Osteoblast (primary cell): ENCODE data around the gene TEPSIN. TPM values are rescaled to one million over a fixed set of nuclear protein-coding genes. Genes with fewer than 3 reads are reported as not detected.
A peak's percentile ranks its signal among the peaks of the same experiment; 100 is the strongest.

ENCODE experiments used
- DNase-seq: peaks from one replicate; pipeline ENCODE4 v3.0.0; 2011; ENCODE audit warnings: low spot score, mixed read lengths; ENCODE audit not compliant: insufficient read length; ENCODE audit errors: missing footprints
- H2AFZ ChIP-seq: 2 replicates; pipeline ENCODE4 v1.6.0; 2011; ENCODE audit warnings: mild to moderate bottlenecking, low read length
- H3K27ac ChIP-seq: 2 replicates; pipeline ENCODE4 v1.5.1; 2011; ENCODE audit warnings: mild to moderate bottlenecking, low read depth, low read length, moderate library complexity
- H3K27me3 ChIP-seq: 2 replicates; pipeline ENCODE4 v1.6.0; 2012; ENCODE audit warnings: mild to moderate bottlenecking, control low read depth, inconsistent platforms, low read length, moderate library complexity; ENCODE audit not compliant: insufficient read depth
- H3K36me3 ChIP-seq: 2 replicates; pipeline ENCODE4 v1.5.1; 2011; ENCODE audit warnings: mild to moderate bottlenecking, low read length, control low read depth, moderate library complexity; ENCODE audit not compliant: insufficient read depth
- H3K4me1 ChIP-seq: 2 replicates; pipeline ENCODE4 v1.5.1; 2011; ENCODE audit warnings: mild to moderate bottlenecking, low read length, control low read depth, moderate library complexity; ENCODE audit not compliant: insufficient read depth
- H3K4me2 ChIP-seq: 2 replicates; pipeline ENCODE4 v1.6.0; 2011; ENCODE audit warnings: mild to moderate bottlenecking, low read length; ENCODE audit not compliant: insufficient read depth
- H3K4me3 ChIP-seq: fragments of 200-600 bp; sonication (generic); 3 replicates; pipeline ENCODE4 v1.5.1; 2012; ENCODE audit warnings: mild to moderate bottlenecking, low read length, inconsistent platforms; ENCODE audit not compliant: insufficient read depth
- H3K79me2 ChIP-seq: 2 replicates; pipeline ENCODE4 v1.6.0; 2012; ENCODE audit warnings: mild to moderate bottlenecking, low read length, control low read depth, inconsistent platforms; ENCODE audit not compliant: insufficient read depth
- H3K9me3 ChIP-seq: 2 replicates; pipeline ENCODE4 v1.5.1; 2011; ENCODE audit warnings: low read depth, low read length, control low read depth
- H4K20me1 ChIP-seq: 2 replicates; pipeline ENCODE4 v1.6.0; 2012; ENCODE audit warnings: mild to moderate bottlenecking, low read length, control low read depth; ENCODE audit not compliant: insufficient read depth
- CTCF ChIP-seq: IDR thresholded peaks from 2 replicates; pipeline ENCODE4 v1.5.1; 2011; ENCODE audit warnings: mild to moderate bottlenecking, low read depth, low read length, moderate library complexity; ENCODE audit errors: extremely low read depth
- total RNA-seq: library from RNA; depleted of rRNA; stranded (reverse); fragments of >200 nt; gene quantifications from 2 replicates; pipeline ENCODE4 v1.2.3, GENCODE V29; 2012

The TEPSIN gene
- total RNA-seq, 1 donor = 16.6 TPM

DNA sequence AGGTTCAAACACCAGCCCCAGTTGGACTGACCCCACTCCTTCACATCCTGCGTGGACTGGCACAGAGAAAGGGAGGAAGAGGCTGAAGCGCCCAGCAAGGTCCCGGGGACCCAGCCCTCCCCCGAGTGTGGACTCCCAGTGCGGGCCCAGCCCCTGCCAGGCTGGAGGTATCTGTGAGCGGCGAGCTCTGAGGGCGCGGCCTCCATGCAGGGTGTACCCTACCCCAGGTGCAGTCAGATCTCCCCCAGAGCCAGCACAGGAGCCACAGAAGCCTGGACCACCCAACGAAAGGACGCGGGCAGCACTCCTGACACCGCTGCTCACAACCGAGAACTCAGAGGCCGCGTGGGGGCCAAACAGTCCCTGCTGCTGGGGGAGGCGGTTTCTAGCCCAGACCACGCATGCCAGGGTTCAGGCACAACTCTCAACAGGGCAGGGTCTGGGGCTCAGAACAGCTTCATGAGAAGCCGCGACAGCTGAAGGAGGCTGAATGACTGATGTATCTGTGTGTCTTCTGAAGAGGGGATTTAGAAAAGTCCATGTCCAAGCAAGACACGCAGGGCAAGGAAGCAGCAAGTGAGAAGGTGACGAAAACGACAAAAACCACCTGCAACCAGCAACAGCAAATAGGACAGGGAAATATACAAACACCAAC, 47.8 kb upstream of the TEPSIN start:
- H2AFZ ChIP-seq = no peak overlapping the region
- H3K27me3 ChIP-seq = no peaks in the 10 kb centered on the region

GRCh38 chr17:81285894-81286293, 47.0 kb upstream of the TEPSIN start:
- peak overlapping the region; percentile 89 for H3K4me2 ChIP-seq

More for the DNA sequence above, 47.8 kb upstream of the TEPSIN start:
- no peak for TF ChIP-seq CTCF
- DNase-seq = no peak
- peaks cover 3% of the 10 kb centered on the region for H4K20me1 ChIP-seq
- no peak overlapping the region for H3K27ac ChIP-seq
- H3K4me1 ChIP-seq = peaks cover 12% of the 10 kb centered on the region
- H3K4me2 ChIP-seq = no peak overlapping the region
- no peaks in the 10 kb centered on the region for H3K9me3 ChIP-seq
- peaks cover 73% of the 10 kb centered on the region for H3K79me2 ChIP-seq
- H3K36me3 ChIP-seq = peaks cover 9% of the 10 kb centered on the region
- no peak overlapping the region for H3K4me3 ChIP-seq

DNA sequence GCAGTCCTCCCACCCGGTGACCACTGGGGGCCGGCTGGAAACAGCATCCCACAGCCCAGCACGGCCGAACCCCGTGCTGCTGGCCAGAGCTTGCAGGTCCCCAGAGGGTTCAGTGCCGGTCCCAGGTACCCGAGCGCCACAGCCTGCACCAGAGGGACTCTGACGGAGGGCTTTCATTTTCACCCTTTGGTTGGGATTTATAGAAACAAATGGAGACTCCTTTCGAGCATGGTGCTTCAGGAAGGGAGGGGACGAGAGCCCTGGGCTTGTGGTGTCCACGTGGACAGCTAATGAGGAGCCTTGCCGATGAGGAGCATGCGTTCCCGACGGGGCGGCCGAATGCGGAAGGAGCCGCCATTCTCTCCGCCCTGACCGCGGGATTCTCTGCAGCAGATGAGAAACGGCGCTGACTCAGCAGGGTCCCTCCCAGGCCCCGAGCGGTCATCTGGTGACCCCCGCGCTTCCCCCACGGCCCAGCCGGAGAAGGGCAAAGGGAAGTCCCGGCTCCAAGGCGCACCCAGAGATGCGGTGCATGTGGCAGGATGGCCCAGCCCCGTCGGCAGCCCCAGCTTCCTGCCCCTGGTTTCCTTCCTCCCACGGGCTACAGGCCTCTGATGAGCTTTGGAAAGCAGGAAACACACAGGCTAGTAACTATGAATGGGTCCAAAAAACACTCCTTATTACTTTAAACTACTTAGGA, 46.5 kb upstream of the TEPSIN start:
- Histone ChIP-seq H3K27me3 (no peaks in the 10 kb centered on the region), H2AFZ (peak overlapping the region; percentile 96), H3K9me3 (no peaks in the 10 kb centered on the region), H3K4me1 (peaks cover 12% of the 10 kb centered on the region), H3K36me3 (peaks cover 12% of the 10 kb centered on the region), H4K20me1 (no peaks in the 10 kb centered on the region), H3K4me3 (peak overlapping the region; percentile 71), H3K4me2 (peak overlapping the region; percentile 89), H3K27ac (peak overlapping the region; percentile 82), H3K79me2 (peaks cover 64% of the 10 kb centered on the region)
- DNase-seq = peak; percentile 98
- no peak for TF ChIP-seq CTCF

More at GRCh38 chr17:81285894-81286293, 47.0 kb upstream of the TEPSIN start:
- H3K9me3 ChIP-seq = no peaks in the 10 kb centered on the region
- peak overlapping the region; percentile 71 for H3K4me3 ChIP-seq
- H3K79me2 ChIP-seq = peaks cover 67% of the 10 kb centered on the region
- no peak for TF ChIP-seq CTCF
- H2AFZ ChIP-seq = peak overlapping the region; percentile 96
- H3K27me3 ChIP-seq = no peaks in the 10 kb centered on the region
- no peak for DNase-seq
- peaks cover 12% of the 10 kb centered on the region for H3K4me1 ChIP-seq
- H4K20me1 ChIP-seq = no peaks in the 10 kb centered on the region
- peak overlapping the region; percentile 82 for H3K27ac ChIP-seq
- H3K36me3 ChIP-seq = peaks cover 9% of the 10 kb centered on the region

DNA sequence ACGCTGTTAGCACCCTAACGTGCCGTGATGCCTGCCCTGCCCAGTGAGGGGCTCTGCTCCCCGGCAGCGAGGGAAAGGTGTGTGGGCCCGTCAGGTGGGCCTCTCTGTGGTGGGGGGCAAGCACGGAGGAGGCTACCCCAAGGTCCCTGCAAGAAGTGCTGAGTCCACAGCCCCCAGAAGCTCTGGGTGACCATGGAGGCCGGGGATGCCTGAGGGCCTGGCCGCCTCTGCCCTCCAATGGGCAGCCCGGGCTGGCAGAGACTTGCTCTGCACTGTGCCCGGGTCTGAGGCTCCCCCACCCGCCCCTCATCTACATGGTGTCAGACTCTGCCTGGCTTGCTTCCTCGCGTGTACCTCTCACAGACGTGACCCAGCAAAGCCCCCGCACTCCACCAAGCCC, 44.0 kb upstream of the TEPSIN start:
- Histone ChIP-seq H3K4me1 (peaks cover 12% of the 10 kb centered on the region), H3K36me3 (peaks cover 17% of the 10 kb centered on the region), H3K79me2 (peaks cover 58% of the 10 kb centered on the region), H3K9me3 (no peaks in the 10 kb centered on the region), H2AFZ (no peak overlapping the region), H4K20me1 (no peaks in the 10 kb centered on the region), H3K4me2 (no peak overlapping the region), H3K27me3 (no peaks in the 10 kb centered on the region), H3K27ac (no peak overlapping the region), H3K4me3 (no peak overlapping the region)
- DNase-seq = peak; percentile 87
- TF ChIP-seq CTCF = no peak
